NT2/D1 (cell line): ENCODE results near the gene LRCH3.

Experiments
- SUZ12 ChIP-seq: IDR thresholded peaks from 2 replicates; pipeline ENCODE4 v1.6.1; 2011; ENCODE audit not compliant: insufficient read length, insufficient read depth; ENCODE audit errors: extremely low read depth
- YY1 ChIP-seq: IDR thresholded peaks from 2 replicates; pipeline ENCODE4 v1.6.1; 2011; ENCODE audit not compliant: insufficient read length, insufficient read depth
- ZNF274 ChIP-seq: IDR thresholded peaks from 2 replicates; pipeline ENCODE4 v1.6.1; 2011; ENCODE audit warnings: mild to moderate bottlenecking, low read depth, low read length

GRCh38 chr3:197791113-197791891, at the start of gene LRCH3:
- TF ChIP-seq ZNF274, result no peak
- no peak for TF ChIP-seq SUZ12
- TF ChIP-seq YY1, result peak; percentile 68
